PC-9 (cell line): Measurements from ENCODE around the gene GPR35.
"Not testable (repeated sequence)": the region's sequence is repeated elsewhere in the genome, so short reads cannot be mapped to it uniquely, and the experiment has no call there.

ENCODE experiments used
- EZH2 ChIP-seq: fragments of 200-600 bp; sonication (generic); IDR thresholded peaks from 2 replicates; pipeline ENCODE4 v1.8.0; 2017; ENCODE audit warnings: antibody characterized with exemption, low read depth
- TF ChIP-seq, protein P1 (sequence below): fragments of 200-600 bp; sonication (generic); conservative IDR thresholded peaks from 2 replicates; pipeline ENCODE4 v1.6.1; 2017; ENCODE audit warnings: mixed run types, antibody characterized with exemption, mild to moderate bottlenecking, moderate library complexity

DNA sequence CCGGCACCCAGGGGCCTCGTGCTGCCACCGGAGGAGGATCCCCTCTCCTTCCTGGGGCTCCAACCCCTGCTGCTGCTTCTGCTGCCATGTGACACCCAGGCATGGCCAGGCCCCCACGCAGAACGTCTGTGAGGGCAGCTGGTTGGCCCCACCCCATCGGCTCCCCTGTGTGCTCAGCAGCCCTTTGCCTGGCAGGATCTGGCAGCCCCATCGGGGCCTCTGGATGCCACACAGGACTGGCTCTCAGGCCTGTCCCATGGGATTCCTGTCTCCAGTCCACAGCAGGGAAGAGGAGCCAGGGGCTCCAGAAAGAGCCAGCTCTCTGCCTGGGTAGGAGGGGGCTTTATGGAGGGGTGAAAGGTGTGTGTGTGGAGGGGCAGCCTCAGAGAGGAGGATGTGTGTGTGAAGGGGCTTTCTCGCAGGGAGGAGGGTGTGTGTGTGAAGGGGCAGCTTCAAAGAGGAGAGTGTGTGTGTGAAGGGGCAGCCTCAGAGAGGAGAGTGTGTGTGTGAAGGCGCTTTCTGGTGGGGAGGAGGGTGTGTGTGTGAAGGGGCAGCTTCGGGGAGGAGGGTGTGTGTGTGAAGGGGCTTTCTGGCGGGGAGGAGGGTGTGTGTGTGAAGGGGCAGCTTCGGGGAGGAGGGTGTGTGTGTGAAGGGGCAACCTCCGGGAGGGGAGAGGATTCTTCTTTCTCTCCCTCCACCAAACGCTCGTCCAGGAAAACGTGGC is 49.3 kb downstream of the GPR35 start:
- TF ChIP-seq, protein P1, sequence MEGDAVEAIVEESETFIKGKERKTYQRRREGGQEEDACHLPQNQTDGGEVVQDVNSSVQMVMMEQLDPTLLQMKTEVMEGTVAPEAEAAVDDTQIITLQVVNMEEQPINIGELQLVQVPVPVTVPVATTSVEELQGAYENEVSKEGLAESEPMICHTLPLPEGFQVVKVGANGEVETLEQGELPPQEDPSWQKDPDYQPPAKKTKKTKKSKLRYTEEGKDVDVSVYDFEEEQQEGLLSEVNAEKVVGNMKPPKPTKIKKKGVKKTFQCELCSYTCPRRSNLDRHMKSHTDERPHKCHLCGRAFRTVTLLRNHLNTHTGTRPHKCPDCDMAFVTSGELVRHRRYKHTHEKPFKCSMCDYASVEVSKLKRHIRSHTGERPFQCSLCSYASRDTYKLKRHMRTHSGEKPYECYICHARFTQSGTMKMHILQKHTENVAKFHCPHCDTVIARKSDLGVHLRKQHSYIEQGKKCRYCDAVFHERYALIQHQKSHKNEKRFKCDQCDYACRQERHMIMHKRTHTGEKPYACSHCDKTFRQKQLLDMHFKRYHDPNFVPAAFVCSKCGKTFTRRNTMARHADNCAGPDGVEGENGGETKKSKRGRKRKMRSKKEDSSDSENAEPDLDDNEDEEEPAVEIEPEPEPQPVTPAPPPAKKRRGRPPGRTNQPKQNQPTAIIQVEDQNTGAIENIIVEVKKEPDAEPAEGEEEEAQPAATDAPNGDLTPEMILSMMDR, result not testable (repeated sequence)
- not testable (repeated sequence) for TF ChIP-seq EZH2
